Liver (tissue), 3 donors: ENCODE data around the gene GOPC.

Experiments
- ATF3 ChIP-seq: IDR thresholded peaks from 2 replicates; pipeline ENCODE4 v1.6.1; 2016; ENCODE audit warnings: antibody characterized with exemption
- CTCF ChIP-seq: fragments of 150-350 bp; IDR thresholded peaks from 2 replicates; pipeline ENCODE4 v1.5.1; 2017; ENCODE audit warnings: improper control_type of control experiment, low read depth, low read length; ENCODE audit not compliant: missing input control
- JUND ChIP-seq, 2 donors: IDR thresholded peaks; 2 replicates each; pipeline ENCODE4 v1.6.1; 2016; ENCODE audit warnings: antibody characterized with exemption in 2 of 2
- TAF1 ChIP-seq: conservative IDR thresholded peaks from 2 replicates; pipeline ENCODE4 v1.6.1; 2016; ENCODE audit warnings: antibody characterized with exemption, mild to moderate bottlenecking
- TF ChIP-seq, protein P1 (sequence below): IDR thresholded peaks from 2 replicates; pipeline ENCODE4 v1.6.1; 2016; ENCODE audit warnings: antibody characterized with exemption
- TF ChIP-seq, protein P2 (sequence below): IDR thresholded peaks from 2 replicates; pipeline ENCODE4 v1.6.1; 2016; ENCODE audit warnings: antibody characterized with exemption, mild to moderate bottlenecking
- donor health status: healthy.
- donor health status: healthy.

DNA sequence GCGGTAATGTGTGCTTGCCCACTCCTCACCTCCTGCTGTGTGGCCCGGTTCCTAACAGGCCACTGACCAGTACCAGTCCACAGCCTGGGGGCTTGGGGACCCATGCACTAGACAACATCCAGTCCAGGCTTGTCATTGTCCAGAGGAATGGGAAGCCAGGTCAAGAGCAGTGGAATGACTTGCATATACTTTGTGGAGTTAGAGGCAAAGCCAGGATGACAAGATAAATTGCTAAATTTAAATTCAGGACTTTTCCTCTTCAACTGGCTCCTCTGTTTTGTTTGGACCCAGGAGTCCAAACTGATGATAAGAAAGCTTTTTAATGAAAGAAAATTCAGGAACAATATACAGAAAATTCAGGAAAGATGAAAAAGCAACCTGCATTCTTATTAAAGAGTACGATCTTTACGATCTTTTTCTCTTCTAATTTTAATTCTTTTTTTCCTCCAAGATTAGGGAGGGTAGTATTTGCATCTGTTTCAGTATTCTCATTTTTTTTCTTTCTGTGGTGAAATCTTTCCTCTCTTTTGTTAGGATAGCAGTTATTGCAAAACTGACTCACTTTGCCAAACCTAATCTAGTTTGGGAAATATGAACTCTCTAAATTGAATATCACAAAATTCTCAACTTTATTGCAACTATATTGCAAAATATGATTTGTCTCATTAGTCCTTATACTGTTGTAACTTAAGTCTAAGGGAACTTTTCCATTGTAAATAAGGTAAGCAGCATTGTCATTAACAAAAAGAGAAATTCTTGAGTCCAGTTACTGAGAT lies 71.7 kb downstream of the GOPC start:
- no peak for TF ChIP-seq JUND (IDR thresholded peaks at IDR 0.05)
- TF ChIP-seq, protein P1, sequence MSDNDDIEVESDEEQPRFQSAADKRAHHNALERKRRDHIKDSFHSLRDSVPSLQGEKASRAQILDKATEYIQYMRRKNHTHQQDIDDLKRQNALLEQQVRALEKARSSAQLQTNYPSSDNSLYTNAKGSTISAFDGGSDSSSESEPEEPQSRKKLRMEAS, result no peak
- TF ChIP-seq CTCF, result no peak
- no peak for TF ChIP-seq ATF3
- TF ChIP-seq TAF1, result no peak
- TF ChIP-seq, protein P2, sequence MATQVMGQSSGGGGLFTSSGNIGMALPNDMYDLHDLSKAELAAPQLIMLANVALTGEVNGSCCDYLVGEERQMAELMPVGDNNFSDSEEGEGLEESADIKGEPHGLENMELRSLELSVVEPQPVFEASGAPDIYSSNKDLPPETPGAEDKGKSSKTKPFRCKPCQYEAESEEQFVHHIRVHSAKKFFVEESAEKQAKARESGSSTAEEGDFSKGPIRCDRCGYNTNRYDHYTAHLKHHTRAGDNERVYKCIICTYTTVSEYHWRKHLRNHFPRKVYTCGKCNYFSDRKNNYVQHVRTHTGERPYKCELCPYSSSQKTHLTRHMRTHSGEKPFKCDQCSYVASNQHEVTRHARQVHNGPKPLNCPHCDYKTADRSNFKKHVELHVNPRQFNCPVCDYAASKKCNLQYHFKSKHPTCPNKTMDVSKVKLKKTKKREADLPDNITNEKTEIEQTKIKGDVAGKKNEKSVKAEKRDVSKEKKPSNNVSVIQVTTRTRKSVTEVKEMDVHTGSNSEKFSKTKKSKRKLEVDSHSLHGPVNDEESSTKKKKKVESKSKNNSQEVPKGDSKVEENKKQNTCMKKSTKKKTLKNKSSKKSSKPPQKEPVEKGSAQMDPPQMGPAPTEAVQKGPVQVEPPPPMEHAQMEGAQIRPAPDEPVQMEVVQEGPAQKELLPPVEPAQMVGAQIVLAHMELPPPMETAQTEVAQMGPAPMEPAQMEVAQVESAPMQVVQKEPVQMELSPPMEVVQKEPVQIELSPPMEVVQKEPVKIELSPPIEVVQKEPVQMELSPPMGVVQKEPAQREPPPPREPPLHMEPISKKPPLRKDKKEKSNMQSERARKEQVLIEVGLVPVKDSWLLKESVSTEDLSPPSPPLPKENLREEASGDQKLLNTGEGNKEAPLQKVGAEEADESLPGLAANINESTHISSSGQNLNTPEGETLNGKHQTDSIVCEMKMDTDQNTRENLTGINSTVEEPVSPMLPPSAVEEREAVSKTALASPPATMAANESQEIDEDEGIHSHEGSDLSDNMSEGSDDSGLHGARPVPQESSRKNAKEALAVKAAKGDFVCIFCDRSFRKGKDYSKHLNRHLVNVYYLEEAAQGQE, result no peak
